ENCODE results near the gene WWOX.

WWOX gene

DNA sequence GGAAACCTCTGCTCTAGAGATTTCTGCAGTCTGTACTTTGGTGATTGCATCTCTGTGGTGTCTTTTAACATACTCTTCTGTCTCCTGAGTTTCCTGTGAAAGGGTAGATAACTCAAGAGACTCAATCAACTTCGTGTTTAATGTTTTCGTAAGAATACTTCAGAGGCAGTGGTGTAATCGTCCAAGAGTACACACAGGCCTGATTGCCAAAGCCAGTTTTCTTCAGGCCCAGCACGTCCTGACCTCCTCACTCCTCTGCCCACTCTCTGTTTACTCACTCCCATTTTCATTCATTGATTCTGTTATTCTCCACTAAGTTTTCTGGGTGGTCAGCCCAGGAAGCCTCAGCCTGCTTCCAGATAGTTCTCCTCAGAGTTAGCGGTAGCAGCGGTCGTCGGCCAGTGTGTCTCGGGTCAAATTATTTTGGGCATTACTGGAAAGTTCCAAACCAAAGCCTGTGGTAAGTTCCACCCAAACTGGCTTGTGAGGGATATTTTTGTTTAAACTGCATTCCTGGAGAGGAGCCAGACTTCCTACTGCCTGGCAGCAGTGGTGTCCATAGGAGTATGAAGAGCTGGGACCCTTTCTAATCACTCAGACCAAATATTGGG, 293.2 kb downstream of the WWOX start:
- DNase-seq: no peak

DNA sequence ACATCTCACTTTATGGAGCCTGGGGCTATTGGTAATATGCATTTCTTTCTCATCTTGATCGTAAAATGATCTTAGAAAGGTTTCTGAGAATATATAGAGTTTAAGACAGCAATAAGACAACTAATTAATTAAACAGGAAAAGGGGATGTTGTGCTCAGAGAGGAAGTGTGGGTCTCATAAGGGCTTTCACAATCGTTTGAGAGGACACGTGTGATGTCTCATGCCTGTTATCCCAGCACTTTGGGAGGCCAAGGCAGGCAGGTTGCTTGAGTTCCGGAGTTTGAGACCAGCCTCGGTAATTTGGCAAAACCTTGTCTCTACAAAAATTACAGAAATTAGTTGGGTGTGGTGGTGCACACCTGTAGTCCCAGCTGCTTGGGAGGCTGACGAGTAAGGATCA, 295.6 kb downstream of the WWOX start:
- DNase-seq: no peak

DNA sequence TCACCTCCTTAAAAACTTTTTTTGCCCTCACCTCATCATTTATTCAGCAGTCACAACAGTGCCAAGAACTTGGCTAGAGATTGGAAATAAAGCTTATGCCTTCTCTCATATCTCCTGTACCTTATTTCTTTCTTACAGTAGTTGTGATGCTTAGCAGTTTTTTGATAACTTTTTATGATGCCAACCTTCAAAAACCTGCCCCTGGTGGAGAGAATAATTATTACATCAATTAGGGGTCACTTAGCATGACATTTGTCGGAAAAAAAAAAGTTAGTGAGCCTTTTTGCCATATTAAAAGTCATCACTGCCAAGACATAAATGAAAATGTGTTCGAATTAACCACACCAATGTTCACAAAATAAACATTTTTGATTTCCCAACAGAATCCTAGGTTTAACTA, 296.6 kb downstream of the WWOX start:
- no peak for DNase-seq

DNA sequence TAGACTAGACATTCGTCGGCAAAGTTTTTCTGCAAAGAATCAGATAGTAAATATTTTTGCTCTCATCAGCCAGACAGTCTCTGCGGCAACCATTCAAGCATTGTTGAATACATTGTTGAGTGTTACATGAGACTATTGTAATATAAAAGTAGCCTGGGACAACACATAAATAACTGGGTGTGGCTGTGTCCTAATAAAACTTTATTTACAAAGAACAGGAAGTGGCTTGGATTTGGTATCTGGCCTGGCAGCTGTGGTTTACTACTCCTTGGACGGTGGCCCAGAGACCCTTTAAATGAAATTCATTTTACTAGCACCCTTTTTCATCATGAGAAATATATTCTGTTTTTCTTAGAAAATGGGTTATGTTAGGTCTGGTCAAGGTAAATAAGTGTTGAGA, 297.2 kb downstream of the WWOX start:
- no peak for DNase-seq

DNA sequence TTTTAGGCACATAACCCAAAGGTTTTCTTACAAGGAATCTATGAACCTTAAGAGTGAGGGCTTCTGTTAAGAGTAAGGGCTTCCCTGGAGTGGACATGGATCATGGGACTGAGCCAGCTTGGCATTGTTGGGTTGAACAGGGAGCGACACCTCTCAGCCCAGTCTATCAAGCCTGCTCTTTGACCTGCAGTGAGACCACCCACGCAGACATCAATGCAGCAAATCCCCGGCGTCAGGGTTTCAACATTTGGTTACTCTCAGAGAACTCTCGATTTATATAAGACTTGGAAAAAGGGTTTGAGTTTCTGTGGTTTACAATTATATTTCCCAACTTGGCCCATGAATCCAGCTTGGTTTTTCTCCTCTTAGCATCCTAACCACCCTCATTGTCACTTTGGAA, 299.9 kb downstream of the WWOX start:
- DNase-seq: no peak

DNA sequence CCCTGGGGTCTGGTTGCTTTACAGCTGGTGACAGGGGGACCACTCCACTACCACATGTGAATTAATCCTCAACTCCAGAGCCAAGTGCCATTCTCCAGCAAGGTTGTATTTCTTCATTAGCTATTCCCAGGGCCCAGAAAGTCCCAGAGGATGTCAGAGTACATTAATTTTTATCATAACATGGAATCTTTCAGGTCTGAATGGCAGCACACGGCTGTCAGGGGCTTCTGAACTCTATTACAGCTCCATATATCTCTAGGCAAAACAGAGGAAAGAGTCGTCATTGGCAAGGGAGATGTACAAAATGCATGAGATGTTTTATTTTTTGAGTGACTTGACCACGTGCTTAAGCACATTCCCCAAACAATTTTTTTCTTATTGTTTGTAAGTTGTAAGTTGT, 303.4 kb downstream of the WWOX start:
- DNase-seq: no peak

DNA sequence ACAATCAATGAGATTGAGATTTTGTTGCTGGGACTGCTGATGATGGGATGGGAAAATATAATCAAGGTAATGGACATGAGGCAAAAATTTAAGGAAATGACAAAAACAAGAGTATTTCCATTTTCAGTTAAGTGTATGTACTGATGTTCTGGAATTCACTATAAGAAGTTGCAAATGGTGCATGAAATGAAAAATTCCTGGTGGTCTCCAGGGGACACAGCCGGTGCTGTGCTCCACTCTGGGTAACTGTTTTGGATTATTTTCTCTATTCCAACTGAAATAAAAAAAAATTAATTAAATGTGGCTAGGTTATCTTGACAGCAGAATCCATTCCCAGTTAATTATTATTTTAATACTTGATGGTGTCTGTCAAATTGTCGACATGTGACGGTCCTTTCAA, 305.6 kb downstream of the WWOX start:
- DNase-seq: no peak

DNA sequence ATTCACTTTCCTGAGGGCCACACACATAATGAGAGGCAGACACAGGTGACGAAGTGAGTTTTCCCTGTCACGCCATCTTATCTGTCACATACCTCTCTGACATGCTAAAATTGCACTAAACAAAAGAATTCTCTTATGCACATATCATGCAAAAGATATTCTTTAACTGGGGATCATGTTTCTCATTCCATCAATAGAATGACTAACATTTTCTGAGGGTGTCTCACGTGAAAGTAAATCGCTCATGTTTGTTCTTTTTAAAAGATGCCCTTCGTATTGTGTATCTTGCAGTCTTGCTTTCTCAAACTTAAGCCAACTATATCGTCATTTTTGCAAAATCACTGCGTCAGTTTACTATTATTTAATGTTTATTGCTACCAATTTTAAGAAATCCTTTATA, 306.4 kb downstream of the WWOX start:
- no peak for DNase-seq

DNA sequence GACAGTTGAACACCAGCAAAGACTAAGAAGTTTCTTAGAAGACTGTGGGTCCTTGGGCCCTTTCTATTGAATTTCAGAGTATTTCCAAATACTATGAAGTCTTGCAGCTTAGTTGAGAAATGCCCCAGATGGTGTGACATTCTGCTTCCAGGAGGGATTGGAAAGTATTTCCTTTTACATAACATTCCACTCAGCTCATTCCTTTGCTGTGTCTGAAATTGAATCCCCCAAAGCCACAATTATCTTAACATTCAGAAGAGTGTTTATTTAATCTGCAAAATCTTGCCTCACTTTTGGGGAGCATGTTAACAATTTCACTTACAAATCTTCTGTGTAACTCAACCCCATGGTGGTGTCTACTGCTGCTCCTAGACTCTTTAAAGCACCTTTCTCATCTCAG, 307.7 kb downstream of the WWOX start:
- no peak for DNase-seq

DNA sequence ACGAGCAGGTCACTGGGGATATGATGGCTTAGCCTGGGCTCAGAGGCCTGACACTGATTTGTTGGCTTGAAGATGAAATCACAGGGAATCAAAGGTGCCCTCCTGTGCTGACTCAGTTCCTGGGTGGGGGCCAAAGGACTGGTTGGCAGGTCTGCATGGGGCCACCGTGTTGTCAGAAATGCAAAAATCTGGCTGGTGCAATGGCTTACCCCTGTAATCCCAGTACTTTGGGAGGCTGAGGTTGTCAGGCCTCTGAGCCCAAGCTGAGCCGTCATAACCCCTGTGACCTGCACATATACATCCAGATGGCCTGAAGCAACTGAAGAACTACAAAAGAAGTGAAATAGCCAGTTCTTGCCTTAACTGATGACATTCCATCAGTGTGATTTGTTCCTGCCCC, 314.2 kb downstream of the WWOX start:
- DNase-seq: no peak

DNA sequence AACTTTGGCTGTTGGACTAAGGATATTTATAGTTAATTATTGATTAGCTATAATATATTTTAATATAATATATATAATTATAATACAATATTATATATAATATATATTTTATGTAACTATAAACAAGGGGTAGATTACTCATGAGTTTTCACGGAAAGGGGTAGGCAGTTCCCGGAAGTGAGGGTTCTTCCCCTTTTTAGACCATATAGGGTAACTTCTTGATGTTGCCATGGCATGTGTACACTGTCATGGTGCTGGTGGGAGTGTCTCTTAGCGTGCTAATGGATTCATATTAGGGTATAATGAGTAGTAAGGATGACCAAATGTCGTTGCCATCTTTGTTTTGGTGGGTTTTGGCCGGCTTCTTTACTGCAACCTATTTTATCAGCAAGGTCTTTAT, 315.6 kb downstream of the WWOX start:
- no peak for DNase-seq

DNA sequence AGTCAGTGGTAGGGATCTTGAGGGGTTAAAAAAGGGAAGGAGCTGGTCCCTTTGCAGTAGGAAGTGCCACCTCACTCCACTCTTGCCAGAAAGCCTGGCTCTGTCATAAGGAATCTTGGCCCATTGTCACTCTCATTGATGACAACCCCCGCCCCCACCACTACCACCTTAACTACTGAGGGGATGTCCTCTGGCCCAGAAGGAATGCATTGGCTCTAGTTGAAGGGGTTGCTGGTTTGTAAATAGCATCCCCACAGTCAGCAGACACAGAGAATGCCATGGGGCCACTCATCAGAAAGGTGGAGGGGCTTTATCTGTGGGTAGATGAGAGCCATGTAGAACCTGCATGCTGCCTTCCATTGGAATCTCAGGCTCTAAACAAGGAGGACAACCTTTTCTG, 316.2 kb downstream of the WWOX start:
- no peak for DNase-seq

DNA sequence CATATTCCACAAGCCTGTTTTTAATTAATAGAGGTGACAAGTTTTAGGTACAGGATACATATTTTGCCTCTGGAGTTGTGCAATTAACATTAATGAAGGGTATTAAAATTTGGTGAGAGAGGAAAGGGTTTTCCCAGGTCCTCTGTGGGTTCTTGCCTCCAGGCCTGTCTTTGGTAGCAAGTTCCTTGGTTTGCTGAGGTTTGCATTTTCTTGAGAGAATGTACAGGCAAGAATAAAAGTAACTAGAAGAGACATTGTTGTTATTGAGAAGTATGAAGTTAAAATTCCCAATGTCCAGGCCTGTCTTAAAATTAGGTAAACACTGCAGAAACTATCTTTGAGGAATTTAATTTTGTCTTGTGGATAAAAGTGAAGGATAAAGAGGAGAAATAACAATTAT, 316.9 kb downstream of the WWOX start:
- no peak for DNase-seq

DNA sequence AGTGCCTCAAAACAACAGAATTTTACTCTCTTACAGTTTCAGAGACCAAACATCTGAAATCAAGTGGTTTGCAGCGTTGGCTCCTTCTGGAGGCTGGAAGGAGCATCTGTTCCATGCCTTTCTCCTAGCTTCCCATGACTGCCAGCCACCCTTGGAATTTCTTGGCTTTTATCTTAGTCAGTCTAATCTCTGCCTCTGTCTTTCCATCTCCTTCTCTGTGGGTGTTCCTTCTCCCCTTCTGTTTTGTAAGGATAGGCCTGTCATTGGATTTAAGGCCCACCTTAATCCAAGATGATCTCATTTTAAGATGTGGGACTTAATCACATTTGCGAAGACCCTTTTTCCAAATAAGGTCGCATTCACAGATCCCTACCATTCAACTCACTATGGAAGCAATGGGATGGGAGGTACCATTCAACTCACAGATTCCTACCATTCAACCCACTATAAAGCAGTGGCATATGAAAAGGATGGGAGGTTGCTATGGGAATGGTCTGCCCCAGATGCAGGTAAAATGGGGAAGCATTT, 321.8 kb downstream of the WWOX start:
- no peak for DNase-seq

DNA sequence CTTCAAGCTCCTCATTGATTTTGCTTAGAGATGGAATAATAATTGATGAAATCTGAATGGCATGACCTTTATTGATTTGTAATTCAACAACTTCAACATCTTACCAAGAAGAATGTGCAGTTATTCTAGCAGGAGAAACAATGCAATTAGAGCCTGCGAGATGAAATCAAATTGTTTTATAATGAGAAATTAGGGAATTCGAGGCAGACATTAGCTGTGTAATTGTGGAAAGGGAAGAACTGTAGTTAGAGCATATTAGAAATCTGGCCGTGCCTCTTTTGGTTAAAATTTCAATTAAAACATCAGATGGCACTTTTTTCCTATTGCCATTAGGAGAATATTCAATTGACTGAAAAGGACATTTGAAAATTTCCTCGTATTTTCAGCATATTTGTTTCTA, 325.8 kb downstream of the WWOX start:
- no peak for DNase-seq

DNA sequence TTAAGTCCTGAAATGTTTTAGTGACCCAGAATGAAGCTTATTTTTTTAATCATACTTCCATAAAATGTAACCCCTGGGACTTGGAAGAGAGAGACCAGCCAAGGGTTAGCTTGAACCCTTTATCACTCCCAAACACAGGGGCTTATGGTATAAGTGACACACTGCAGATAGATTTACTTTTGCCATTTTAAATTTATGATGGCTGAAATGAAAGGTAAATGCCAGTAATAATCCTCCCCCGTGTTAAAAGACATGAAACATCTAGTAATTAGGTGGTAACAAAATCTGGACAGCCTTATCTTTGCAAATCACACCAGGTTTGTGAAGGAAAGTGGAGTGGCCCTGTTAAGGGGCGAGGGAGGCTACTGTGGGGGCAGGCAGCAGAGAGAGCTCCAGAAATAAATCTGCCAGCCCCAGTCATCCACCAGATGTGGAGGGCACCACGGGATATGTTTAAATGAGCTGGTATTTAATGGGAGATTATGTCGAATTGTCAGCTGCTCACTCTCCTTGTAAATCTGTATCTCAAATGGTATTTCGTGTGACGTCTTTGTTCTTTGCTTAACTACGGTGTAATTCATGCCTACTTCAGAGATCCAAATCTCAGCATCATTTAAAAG, 326.5 kb downstream of the WWOX start:
- DNase-seq: no peak

DNA sequence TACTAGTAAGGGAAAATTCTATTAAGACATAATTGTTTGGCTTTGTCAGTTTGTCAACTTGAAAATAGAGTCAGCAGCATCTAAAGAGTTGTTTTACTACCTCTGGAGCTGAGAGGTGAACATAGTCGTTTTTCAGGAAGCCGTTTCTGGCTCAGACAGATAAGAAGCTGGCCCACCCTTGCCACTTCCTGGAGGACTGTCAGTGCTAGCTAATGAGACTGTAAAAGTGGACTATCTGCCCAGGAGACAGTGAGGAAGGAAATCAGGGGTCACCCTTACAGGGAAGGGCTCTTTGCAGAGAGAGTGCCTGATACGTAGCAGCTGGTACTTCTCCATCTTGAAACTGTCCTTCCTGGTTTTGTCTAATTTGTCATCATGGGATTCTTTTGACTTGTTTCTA, 328.7 kb downstream of the WWOX start:
- DNase-seq: no peak

DNA sequence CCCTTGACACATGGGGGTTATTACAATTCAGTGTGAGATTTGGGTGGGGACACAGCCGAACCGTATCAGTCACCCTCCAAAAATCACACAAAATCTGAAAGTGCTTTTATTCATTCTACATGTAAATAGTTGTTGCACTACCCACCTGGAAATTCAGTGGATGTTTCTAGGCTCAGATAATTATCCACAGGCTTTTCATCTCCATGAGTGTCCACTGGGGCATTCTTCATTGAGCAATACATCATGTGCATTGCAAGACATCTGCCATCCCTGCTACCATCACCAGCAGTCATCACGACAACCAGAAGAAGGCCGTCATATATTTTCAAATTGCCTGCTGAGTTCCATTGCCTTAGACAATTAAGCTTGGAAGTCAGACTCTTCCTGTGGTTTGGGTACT, 330.8 kb downstream of the WWOX start:
- DNase-seq: no peak

DNA sequence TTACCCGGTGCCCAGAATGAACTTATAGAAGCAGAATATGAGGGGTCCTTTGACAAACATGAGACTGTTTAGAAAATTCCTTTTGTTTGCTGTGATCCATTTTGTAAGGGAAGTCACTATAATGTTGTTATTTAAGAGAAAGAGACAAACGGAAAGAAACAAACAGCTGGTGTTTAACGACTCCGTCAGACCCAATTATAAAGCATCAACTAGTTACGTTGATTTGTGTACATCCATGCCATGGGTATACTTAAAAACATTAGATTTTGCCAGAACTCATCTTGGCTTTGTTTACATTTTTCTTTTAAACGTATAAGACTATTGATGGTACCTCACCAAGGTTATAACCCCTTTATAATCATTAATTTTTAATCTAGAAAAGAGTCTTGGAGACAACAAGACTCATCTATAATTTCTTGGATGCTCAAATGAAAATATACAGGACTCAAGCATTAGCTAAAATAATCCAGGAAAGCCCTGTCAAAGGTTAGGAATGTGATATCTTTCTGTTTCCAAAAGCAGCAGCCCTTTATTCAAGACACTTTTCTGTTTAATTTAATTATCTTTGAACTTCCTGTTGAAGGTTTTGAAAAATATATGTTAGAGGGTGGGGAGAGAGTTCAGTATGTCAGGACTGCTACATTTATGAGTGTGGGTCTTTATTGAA, 331.7 kb downstream of the WWOX start:
- DNase-seq: no peak

DNA sequence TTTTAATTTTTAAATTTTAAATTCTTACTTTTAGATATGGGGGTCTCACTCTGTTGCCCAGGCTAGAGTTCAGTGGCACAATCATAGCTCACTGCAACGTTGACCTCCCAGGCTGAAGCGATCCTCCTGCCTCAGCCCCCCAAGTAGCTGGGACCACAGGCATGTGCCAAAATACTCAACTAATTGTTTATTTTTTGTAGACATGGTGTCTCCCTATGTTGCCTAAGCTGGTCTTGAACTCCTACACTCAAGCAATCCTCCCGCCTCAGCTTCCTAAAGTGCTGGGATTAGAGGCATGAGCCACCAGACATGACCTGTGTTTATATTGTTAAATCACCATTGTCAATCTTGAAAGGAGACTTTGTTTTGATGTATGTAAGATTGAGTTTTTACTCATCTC, 332.2 kb downstream of the WWOX start:
- DNase-seq: no peak

DNA sequence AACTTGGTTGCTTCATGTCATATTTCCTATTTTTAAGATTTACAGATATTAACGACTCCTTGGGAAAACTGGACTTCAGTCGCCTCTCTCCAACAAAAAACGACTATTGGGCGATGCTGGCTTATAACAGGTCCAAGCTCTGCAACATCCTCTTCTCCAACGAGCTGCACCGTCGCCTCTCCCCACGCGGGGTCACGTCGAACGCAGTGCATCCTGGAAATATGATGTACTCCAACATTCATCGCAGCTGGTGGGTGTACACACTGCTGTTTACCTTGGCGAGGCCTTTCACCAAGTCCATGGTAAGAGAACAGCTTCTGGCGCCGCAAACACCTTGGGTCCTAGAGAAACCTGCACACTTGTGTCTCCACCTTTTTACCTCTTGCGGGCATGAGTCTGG, 333.0 kb downstream of the WWOX start:
- no peak for DNase-seq

DNA sequence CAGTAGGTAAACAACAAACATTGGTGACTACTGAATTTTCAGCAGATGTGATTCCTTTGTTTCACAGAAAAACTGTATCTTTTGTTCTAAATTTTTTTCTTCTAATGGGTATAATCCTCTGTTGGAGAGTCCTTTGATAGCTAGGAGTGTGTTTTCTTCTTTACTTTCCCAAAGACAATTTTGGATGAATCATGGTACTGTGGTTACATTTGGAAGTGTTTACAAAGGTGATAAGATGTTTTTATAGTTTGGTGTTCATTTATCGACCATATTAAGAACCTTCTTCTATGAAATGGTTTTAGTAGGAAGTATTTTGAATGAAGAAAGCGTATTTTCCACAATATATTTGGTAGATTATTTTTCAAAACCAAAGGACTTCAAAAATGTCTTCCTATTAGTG, 333.7 kb downstream of the WWOX start:
- DNase-seq: no peak

DNA sequence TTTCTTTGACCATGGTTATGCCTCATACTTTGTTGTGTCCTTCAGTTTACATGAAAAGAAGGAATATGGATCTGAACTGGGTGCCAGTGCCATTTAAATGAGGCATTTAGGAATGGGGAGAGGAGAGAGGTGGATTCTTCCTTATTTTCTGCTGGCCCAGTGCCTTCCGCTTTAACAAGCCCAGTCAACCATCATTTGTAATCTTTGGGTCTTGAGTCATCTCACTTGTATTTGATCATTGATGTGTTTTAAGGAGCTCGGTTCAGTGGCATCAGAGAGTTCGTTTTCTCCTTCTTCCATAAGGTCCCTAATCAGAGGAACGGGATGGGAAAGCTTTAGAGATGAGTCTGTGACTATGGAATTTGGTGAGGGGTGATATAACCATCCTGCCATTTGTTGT, 334.9 kb downstream of the WWOX start:
- DNase-seq: no peak
